Tibial nerve (tissue), 4 donors: Measurements from ENCODE around the gene RNF111.

Experiments
- EP300 ChIP-seq, 2 donors: sonication (generic); formaldehyde crosslinking; IDR thresholded peaks; one replicate each; pipeline ENCODE4 v1.6.1; 2017; ENCODE audit warnings: antibody characterized with exemption in 2 of 2, mild to moderate bottlenecking in 1 of 2
- POLR2A ChIP-seq, 2 donors: fragments of 450-650 bp; IDR thresholded peaks; one replicate each; pipeline ENCODE4 v1.6.1; 2017; ENCODE audit warnings: antibody characterized with exemption in 2 of 2, mild to moderate bottlenecking in 2 of 2, moderate library complexity in 2 of 2
- TF ChIP-seq, protein P1 (sequence below), 5 experiments: fragments of 200-600 bp in 3 of 5; fragments of 450-650 bp in 2 of 5; sonication (generic) in 3 of 5; IDR thresholded peaks; one replicate each; pipeline ENCODE4 v1.5.1; 2016 to 2019; ENCODE audit warnings: antibody characterized with exemption in 5 of 5, mild to moderate bottlenecking in 3 of 5, moderate library complexity in 2 of 5

DNA sequence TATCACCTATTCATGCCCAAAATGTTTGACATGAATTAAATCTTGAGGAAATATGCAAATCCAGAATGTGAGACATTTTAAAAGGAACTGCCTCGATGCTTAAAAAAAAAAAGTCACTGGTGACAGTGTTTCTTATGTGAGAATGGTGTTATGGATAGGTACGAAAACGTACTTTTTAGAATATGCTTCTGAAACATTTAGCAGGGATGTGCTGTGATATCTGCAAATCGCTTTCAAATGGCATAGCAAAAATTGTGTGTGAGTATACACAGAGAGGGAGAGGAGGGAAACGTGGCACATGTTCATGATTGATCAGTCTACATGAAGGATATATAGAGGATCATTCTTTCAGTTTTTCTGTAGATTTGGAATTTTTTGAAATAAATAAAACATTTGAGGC, 133.5 kb downstream of the RNF111 start:
- TF ChIP-seq EP300 (IDR thresholded peaks at IDR 0.05) (no peak), POLR2A (IDR thresholded peaks at IDR 0.05) (no peak)
- TF ChIP-seq, protein P1, sequence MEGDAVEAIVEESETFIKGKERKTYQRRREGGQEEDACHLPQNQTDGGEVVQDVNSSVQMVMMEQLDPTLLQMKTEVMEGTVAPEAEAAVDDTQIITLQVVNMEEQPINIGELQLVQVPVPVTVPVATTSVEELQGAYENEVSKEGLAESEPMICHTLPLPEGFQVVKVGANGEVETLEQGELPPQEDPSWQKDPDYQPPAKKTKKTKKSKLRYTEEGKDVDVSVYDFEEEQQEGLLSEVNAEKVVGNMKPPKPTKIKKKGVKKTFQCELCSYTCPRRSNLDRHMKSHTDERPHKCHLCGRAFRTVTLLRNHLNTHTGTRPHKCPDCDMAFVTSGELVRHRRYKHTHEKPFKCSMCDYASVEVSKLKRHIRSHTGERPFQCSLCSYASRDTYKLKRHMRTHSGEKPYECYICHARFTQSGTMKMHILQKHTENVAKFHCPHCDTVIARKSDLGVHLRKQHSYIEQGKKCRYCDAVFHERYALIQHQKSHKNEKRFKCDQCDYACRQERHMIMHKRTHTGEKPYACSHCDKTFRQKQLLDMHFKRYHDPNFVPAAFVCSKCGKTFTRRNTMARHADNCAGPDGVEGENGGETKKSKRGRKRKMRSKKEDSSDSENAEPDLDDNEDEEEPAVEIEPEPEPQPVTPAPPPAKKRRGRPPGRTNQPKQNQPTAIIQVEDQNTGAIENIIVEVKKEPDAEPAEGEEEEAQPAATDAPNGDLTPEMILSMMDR (IDR thresholded peaks at IDR 0.05) = no peak
